HG03354 (cell line): ENCODE results near the gene CES3.

Experiments used
- ATAC-seq: cut with Tn5 transposase; IDR thresholded peaks from one replicate; pipeline ENCODE4 v1.9.1; 2021; ENCODE audit warnings: mild to moderate bottlenecking; ENCODE audit not compliant: unreplicated experiment, poor library complexity, severe bottlenecking

Gene CES3

DNA sequence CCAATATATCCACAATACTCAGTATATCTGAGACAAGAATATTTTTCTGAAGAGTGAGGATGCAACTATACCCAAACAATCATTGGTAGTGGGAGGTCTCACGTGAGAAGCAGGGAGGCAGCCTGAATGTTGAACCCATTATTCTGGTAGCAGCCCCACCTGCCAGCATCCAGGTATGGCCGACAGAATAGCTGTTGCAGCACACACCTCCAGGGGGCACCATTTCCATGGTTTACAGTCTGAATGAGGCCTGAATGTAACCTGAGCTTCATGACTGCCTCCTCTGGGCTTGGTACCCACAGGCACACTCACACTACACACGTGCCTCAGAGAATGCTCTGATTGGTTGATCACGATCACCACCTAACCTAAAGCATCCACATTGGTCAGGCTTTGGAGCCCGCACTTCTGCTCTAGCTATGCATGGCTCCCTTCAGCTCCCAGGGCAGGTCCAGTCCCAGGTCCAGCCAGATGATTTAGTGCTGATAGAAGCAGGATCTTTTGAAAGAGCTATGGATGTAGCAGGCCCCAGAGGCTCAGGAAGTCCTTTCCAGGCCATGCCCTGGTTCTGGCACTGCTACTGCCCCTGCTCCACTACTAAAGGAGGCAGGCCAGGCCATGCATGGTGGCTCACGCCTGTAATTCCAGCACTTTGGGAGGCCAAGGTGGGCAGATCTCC lies 56.9 kb downstream of the CES3 start:
- peak; percentile 88 for ATAC-seq

DNA sequence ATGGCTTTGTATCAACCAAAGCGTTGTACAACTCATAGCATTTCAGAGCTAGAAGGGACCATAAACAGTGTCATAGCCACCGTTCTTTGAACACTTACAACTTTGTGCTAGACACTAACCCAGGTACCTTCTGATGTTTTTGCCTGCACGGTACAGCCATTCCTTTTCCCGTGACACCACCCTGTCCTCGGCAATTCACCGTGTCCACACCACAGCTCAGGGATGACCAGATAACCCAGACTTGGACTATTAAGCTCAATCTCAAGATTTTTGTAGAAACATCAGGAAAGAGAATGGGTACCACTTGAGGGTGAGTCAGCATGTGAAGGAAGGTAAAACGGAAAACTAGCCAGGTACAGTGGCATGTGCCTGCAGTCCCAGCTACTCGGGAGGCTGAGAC lies 58.1 kb downstream of the CES3 start:
- ATAC-seq, result no peak

DNA sequence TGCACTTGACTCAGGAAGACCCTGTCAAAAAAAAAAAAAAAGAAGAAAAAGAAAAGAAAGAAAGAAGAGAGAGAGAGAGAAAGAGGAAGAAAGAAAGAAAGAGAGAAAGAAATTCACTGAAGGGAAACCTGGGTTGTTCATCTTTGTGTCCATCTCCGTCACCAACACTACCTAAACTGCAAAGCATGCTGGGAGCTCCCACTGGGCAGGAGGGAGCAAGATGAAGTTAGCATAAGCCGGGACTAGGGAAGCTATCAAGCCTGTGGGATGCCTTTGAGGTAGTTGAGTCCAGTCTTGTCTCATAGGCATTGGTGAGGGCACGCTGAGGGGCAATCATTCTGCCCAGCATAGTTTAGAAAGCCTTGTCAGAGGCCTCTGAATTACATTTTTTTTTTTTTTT lies 60.3 kb downstream of the CES3 start:
- no peak for ATAC-seq

DNA sequence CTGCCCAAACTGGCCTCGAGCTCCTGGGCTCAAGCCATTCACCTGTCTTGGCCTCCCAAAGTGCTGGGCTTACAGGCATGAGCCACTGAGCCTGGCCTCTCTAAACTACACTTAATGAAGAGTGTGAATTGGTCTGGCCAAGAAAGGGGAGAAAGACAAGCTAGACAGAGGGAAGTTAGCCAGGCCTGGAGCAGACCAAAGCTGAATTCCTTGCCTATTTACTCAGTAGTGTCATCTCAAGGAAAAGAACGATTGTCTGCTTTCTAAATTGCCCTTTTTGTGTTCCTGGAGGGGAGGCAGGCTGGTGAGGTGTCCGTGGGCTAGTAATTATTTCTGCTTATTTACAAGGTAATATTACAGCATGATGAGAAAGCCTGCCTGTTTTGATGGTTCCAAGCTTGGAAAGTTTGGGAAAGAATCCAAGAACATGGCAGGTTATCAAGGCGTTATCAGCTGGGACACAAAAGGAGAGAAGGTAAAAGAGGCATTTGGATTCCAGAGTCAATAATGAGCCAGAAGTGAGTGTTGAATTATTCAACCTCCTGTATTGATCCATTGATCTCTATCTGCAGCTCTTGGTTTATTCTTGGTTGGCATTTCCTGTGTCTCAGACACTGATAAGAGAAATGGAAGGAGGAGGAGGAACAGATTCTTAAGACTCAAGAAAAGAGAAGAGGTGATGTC lies 61.6 kb downstream of the CES3 start:
- no peak for ATAC-seq

DNA sequence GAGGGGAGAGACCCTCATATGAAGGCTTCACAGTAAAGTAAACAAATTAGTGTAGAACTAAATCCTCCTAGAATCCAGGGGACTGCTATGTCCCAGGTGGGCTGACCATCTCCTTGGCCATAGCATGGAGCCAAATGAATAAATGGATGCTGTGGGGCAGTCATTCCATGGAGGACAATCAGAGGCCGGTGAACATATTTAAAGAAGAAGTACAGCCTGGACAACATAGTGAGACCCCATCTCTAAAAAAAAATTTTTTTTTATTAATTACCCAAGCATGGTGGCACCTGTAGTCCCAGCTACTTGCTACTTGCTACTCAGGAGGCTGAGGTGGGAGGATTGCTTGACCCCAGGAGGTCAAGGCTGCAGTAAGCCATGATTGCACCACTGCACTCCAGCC lies 62.6 kb downstream of the CES3 start:
- ATAC-seq, result no peak
